Mesenchymal stem cell (in vitro differentiated cells and primary cell): ENCODE results near the gene DCBLD2.

ENCODE experiments used
- DNase-seq: peaks from one replicate; pipeline ENCODE4 v3.0.0-alpha.2; 2013
- H2AFZ ChIP-seq: one replicate; pipeline ENCODE4 v1.6.1; 2013; ENCODE audit warnings: low read depth, mild to moderate bottlenecking, control low read depth, inconsistent platforms, low read length, moderate library complexity
- H2AK5ac ChIP-seq: 2 replicates; pipeline ENCODE4 v1.6.1; 2013; ENCODE audit warnings: low read length, moderate library complexity, mild to moderate bottlenecking, inconsistent platforms; ENCODE audit not compliant: severe bottlenecking
- H2BK120ac ChIP-seq: one replicate; pipeline ENCODE4 v1.6.1; 2013; ENCODE audit warnings: low read depth, mild to moderate bottlenecking, inconsistent platforms, low read length, moderate library complexity
- H2BK12ac ChIP-seq, 2 experiments: one replicate each; pipeline ENCODE4 v1.6.1; 2013; ENCODE audit warnings: inconsistent platforms in 2 of 2, low read length in 2 of 2, mild to moderate bottlenecking in 2 of 2, moderate library complexity in 2 of 2, control low read depth in 1 of 2
- H2BK15ac ChIP-seq: one replicate; pipeline ENCODE4 v1.6.1; 2013; ENCODE audit warnings: mild to moderate bottlenecking, low read depth, inconsistent platforms; ENCODE audit not compliant: poor library complexity, severe bottlenecking
- H2BK5ac ChIP-seq: 2 replicates; pipeline ENCODE4 v1.6.1; 2013; ENCODE audit warnings: low read depth, mild to moderate bottlenecking, low read length, control low read depth, inconsistent platforms; ENCODE audit not compliant: poor library complexity, severe bottlenecking
- H3K14ac ChIP-seq, 2 experiments: one replicate each; pipeline ENCODE4 v1.6.1; 2013; ENCODE audit warnings: inconsistent platforms in 2 of 2, low read length in 2 of 2, control low read depth in 1 of 2, mild to moderate bottlenecking in 1 of 2, moderate library complexity in 1 of 2
- H3K18ac ChIP-seq, 2 experiments: one replicate each; pipeline ENCODE4 v1.6.1; 2013; ENCODE audit warnings: inconsistent platforms in 2 of 2, low read length in 2 of 2, control low read depth in 1 of 2, low read depth in 1 of 2, mild to moderate bottlenecking in 1 of 2
- H3K23ac ChIP-seq, 2 experiments: one replicate each; pipeline ENCODE4 v1.6.1; 2013; ENCODE audit warnings: inconsistent platforms in 2 of 2, low read length in 2 of 2, mild to moderate bottlenecking in 2 of 2, moderate library complexity in 2 of 2, control low read depth in 1 of 2
- H3K27ac ChIP-seq: 2 replicates; pipeline ENCODE4 v1.5.1; 2013; ENCODE audit warnings: mild to moderate bottlenecking, moderate library complexity, low read length, control low read depth, inconsistent platforms; ENCODE audit not compliant: poor library complexity, severe bottlenecking
- H3K27me3 ChIP-seq, 2 experiments: 2 replicates each; pipeline versions ENCODE4 v1.6.1 to v1.7.0; 2013; ENCODE audit warnings: low read length in 2 of 2, mild to moderate bottlenecking in 2 of 2, moderate library complexity in 2 of 2, control low read depth in 1 of 2, inconsistent platforms in 1 of 2; ENCODE audit not compliant: control insufficient read depth in 1 of 2, insufficient read depth in 1 of 2
- H3K36me3 ChIP-seq, 2 experiments: 2 replicates each; pipeline versions ENCODE4 v1.6.1 to v1.7.0; 2013; ENCODE audit warnings: low read length in 2 of 2, control low read depth in 1 of 2, inconsistent platforms in 1 of 2, low read depth in 1 of 2, mild to moderate bottlenecking in 1 of 2; ENCODE audit not compliant: insufficient read depth in 2 of 2, control insufficient read depth in 1 of 2
- H3K4ac ChIP-seq, 2 experiments: one replicate each; pipeline ENCODE4 v1.6.1; 2013; ENCODE audit warnings: inconsistent platforms in 2 of 2, low read length in 2 of 2, mild to moderate bottlenecking in 2 of 2, moderate library complexity in 2 of 2, control low read depth in 1 of 2, low read depth in 1 of 2
- H3K4me1 ChIP-seq: 2 replicates; pipeline ENCODE4 v1.6.1; 2013; ENCODE audit warnings: low read depth, low read length, control low read depth; ENCODE audit not compliant: control insufficient read depth, insufficient read depth
- H3K4me2 ChIP-seq: 2 replicates; pipeline ENCODE4 v1.6.1; 2013; ENCODE audit warnings: low read length, mild to moderate bottlenecking, inconsistent platforms; ENCODE audit not compliant: poor library complexity, severe bottlenecking
- H3K4me3 ChIP-seq, 2 experiments: 2 replicates each; pipeline versions ENCODE4 v1.5.1 to v1.7.0; 2013; ENCODE audit warnings: low read length in 2 of 2, mild to moderate bottlenecking in 2 of 2, control low read depth in 1 of 2, low read depth in 1 of 2; ENCODE audit not compliant: insufficient read depth in 1 of 2
- H3K79me1 ChIP-seq: replicated peaks from 2 replicates; pipeline ENCODE4 v1.6.1; 2013; ENCODE audit warnings: mild to moderate bottlenecking, control low read depth, low read length, inconsistent platforms; ENCODE audit not compliant: poor library complexity, severe bottlenecking
- H3K9ac ChIP-seq: 2 replicates; pipeline ENCODE4 v1.7.0; 2013; ENCODE audit warnings: mild to moderate bottlenecking, low read length, moderate library complexity
- H3K9me3 ChIP-seq: 2 replicates; pipeline ENCODE4 v1.7.0; 2013; ENCODE audit warnings: mild to moderate bottlenecking, low read length; ENCODE audit not compliant: control insufficient read depth
- H4K8ac ChIP-seq: one replicate; pipeline ENCODE4 v1.6.1; 2013; ENCODE audit warnings: inconsistent platforms, mild to moderate bottlenecking, low read length, moderate library complexity
- H4K91ac ChIP-seq: one replicate; pipeline ENCODE4 v1.6.1; 2013; ENCODE audit warnings: mild to moderate bottlenecking, low read length, inconsistent platforms
- WGBS: methylation state at CpG from one replicate; pipeline ENCODE4 v1.1.7; 2013; ENCODE audit warnings: mixed read lengths; 5-methylcytosine and 5-hydroxymethylcytosine counted together

DCBLD2 gene

DNA sequence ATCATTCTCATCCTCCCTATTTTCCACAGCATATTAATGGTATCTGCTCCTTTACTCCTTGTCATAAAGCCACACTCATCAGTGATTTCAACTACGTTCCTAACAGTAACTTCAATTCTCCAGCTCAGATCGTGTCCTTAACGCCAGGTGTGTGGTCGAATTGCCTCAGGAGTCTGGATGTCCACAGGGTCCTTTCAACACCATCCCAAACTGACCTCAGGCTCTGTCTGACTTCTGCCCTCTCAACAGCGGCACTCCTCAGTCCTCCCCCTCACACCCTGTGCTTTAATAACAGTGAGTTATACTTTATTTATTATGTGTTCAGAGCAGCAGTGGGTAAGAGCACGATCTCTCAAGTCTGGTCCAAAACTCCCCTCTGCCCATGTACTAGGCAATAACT lies 95.9 kb downstream of the DCBLD2 start:
- no peak overlapping the region for H4K8ac ChIP-seq
- H3K18ac ChIP-seq = no peak overlapping the region
- H4K91ac ChIP-seq = no peak overlapping the region
- peak overlapping the region; percentile 14 for H3K27ac ChIP-seq
- H3K9me3 ChIP-seq = no peaks in the 10 kb centered on the region
- no peak overlapping the region for H3K4me2 ChIP-seq
- no peak overlapping the region for H2AK5ac ChIP-seq
- H2BK120ac ChIP-seq = no peak overlapping the region
- H2BK15ac ChIP-seq = no peak overlapping the region
- H2BK5ac ChIP-seq = no peak overlapping the region
- no peak overlapping the region for H3K14ac ChIP-seq
- no peak overlapping the region for H3K23ac ChIP-seq
- no peak overlapping the region for H2BK12ac ChIP-seq
- H3K36me3 ChIP-seq = peaks cover 31 to 74% of the 10 kb centered on the region in 2 experiments
- no peak overlapping the region for H3K9ac ChIP-seq
- DNase-seq = no peak
- H3K4me1 ChIP-seq = peaks cover 3% of the 10 kb centered on the region
- WGBS = 91% methylated on average over 5 of the region's 6 CpGs
- no peaks in the 10 kb centered on the region for H3K79me1 ChIP-seq
- H3K27me3 ChIP-seq = no peaks in the 10 kb centered on the region
- no peak overlapping the region for H3K4me3 ChIP-seq
- H2AFZ ChIP-seq = no peak overlapping the region
- no peak overlapping the region for H3K4ac ChIP-seq

GRCh38 chr3:98801043-98801747 lies 100.3 kb downstream of the DCBLD2 start:
- H3K23ac ChIP-seq = no peak overlapping the region
- peaks cover 22 to 74% of the 10 kb centered on the region in 2 experiments for H3K36me3 ChIP-seq
- H3K27me3 ChIP-seq = no peaks in the 10 kb centered on the region
- H3K27ac ChIP-seq = peak overlapping the region; percentile 79
- H2AFZ ChIP-seq = no peak overlapping the region
- H4K8ac ChIP-seq = no peak overlapping the region
- no peak overlapping the region for H4K91ac ChIP-seq
- no peak overlapping the region for H2BK5ac ChIP-seq
- H2BK120ac ChIP-seq = no peak overlapping the region
- no peaks in the 10 kb centered on the region for H3K79me1 ChIP-seq
- H3K4me1 ChIP-seq = peaks cover 3% of the 10 kb centered on the region
- 99% methylated on average over 6 of the region's 7 CpGs for WGBS
- H3K9ac ChIP-seq = peak overlapping the region; percentile 2
- no peak overlapping the region for H3K14ac ChIP-seq
- no peak overlapping the region for H2AK5ac ChIP-seq
- no peak overlapping the region for H2BK12ac ChIP-seq
- no peak overlapping the region for H3K18ac ChIP-seq
- H3K4me3 ChIP-seq = no peak overlapping the region
- no peaks in the 10 kb centered on the region for H3K9me3 ChIP-seq
- no peak overlapping the region for H3K4ac ChIP-seq
- no peak overlapping the region for H2BK15ac ChIP-seq
- DNase-seq = no peak
- H3K4me2 ChIP-seq = no peak overlapping the region

- Histone ChIP-seq H2BK120ac (no peak overlapping the region), H3K9me3 (no peaks in the 10 kb centered on the region), H3K4me2 (no peak overlapping the region), H3K23ac (no peak overlapping the region), H3K18ac (no peak overlapping the region), H2BK12ac (no peak overlapping the region), H3K4ac (no peak overlapping the region), H3K36me3 (peaks cover 21 to 74% of the 10 kb centered on the region in 2 experiments), H3K4me1 (peaks cover 3% of the 10 kb centered on the region), H3K79me1 (no peaks in the 10 kb centered on the region), H2AFZ (no peak overlapping the region), H3K27ac (peak overlapping the region; percentile 79), H3K14ac (no peak overlapping the region), H2BK15ac (no peak overlapping the region), H3K27me3 (no peaks in the 10 kb centered on the region), H3K4me3 (no peak overlapping the region), H2AK5ac (no peak overlapping the region), H4K91ac (no peak overlapping the region), H3K9ac (peak overlapping the region; percentile 26), H4K8ac (no peak overlapping the region), H2BK5ac (no peak overlapping the region)
- WGBS = 97% methylated on average over 3 of the region's 3 CpGs
- DNase-seq = no peak
These were observed 101.1 kb downstream of the DCBLD2 start for GRCh38 chr3:98800401-98800800.

DNA sequence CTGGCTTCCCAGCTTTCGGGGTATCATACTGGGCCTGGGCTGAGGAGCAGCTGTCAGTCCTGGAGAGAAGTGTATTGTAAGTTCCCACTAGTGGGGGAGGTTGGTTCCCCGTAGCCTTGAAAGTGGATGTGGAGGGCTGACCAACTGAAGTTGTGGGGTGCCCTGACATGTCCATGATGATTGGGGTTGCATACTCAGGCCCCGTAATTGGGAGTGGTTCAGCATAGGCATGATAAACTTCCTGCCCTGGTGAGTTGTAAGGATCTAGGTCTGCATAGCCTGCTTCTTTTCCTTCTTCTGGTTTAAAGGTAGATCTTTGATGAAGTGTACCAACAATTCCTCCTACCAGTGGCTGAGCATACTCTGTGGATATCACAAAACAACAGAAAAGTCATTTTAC lies 102.0 kb downstream of the DCBLD2 start:
- H4K91ac ChIP-seq = no peak overlapping the region
- H2BK12ac ChIP-seq = no peak overlapping the region
- H2BK15ac ChIP-seq = no peak overlapping the region
- H3K36me3 ChIP-seq = peaks cover 24 to 75% of the 10 kb centered on the region in 2 experiments
- H3K27ac ChIP-seq = peak overlapping the region; percentile 13
- no peaks in the 10 kb centered on the region for H3K9me3 ChIP-seq
- H3K79me1 ChIP-seq = no peaks in the 10 kb centered on the region
- H3K4ac ChIP-seq = no peak overlapping the region
- no peak overlapping the region for H3K18ac ChIP-seq
- H3K4me1 ChIP-seq = peaks cover 3% of the 10 kb centered on the region
- no peak overlapping the region for H2AK5ac ChIP-seq
- H3K4me3 ChIP-seq = no peak overlapping the region
- H2BK120ac ChIP-seq = no peak overlapping the region
- H2BK5ac ChIP-seq = no peak overlapping the region
- no peaks in the 10 kb centered on the region for H3K27me3 ChIP-seq
- DNase-seq = no peak
- no peak overlapping the region for H3K9ac ChIP-seq
- H4K8ac ChIP-seq = no peak overlapping the region
- 100% methylated on average over 2 of the region's 3 CpGs for WGBS
- no peak overlapping the region for H2AFZ ChIP-seq
- no peak overlapping the region for H3K14ac ChIP-seq
- no peak overlapping the region for H3K4me2 ChIP-seq
- H3K23ac ChIP-seq = no peak overlapping the region
